Nephron (organoid): ENCODE results near the gene SCAF8.
"Not testable (repeated sequence)": the region's sequence is repeated elsewhere in the genome, so short reads cannot be mapped to it uniquely, and the experiment has no call there.

Experiments
- H3K27ac Mint-ChIP-seq, 3 experiments: 2 replicates each; pipeline ENCODE4 v1.8.0; 2020; ENCODE audit warnings: mixed read lengths in 3 of 3, mild to moderate bottlenecking in 2 of 3, moderate library complexity in 1 of 3
- H3K27me3 Mint-ChIP-seq: 2 replicates; pipeline ENCODE4 v1.8.0; 2021; ENCODE audit warnings: low read depth, mild to moderate bottlenecking, moderate library complexity, mixed read lengths
- H3K36me3 Mint-ChIP-seq: 2 replicates; pipeline ENCODE4 v1.8.0; 2020; ENCODE audit warnings: low read depth, mixed read lengths
- H3K4me1 Mint-ChIP-seq: 2 replicates; pipeline ENCODE4 v1.8.0; 2020; ENCODE audit warnings: mixed read lengths
- H3K4me3 Mint-ChIP-seq, 3 experiments: 2 replicates each; pipeline ENCODE4 v1.8.0; 2020; ENCODE audit warnings: mild to moderate bottlenecking in 3 of 3, mixed read lengths in 3 of 3, moderate library complexity in 2 of 3
- H3K9me3 Mint-ChIP-seq: 2 replicates; pipeline ENCODE4 v1.8.0; 2020; ENCODE audit warnings: mixed read lengths
- TF ChIP-seq, protein P1 (sequence below), 3 experiments: fragments of 200-600 bp; sonication (generic); IDR thresholded peaks; one replicate each; pipeline ENCODE4 v1.5.0; 2021; ENCODE audit warnings: antibody characterized with exemption in 3 of 3; ENCODE audit not compliant: unreplicated experiment in 3 of 3

The SCAF8 gene

GRCh38 chr6:154806804-154807203, 73.6 kb downstream of the SCAF8 start:
- TF ChIP-seq, protein P1, sequence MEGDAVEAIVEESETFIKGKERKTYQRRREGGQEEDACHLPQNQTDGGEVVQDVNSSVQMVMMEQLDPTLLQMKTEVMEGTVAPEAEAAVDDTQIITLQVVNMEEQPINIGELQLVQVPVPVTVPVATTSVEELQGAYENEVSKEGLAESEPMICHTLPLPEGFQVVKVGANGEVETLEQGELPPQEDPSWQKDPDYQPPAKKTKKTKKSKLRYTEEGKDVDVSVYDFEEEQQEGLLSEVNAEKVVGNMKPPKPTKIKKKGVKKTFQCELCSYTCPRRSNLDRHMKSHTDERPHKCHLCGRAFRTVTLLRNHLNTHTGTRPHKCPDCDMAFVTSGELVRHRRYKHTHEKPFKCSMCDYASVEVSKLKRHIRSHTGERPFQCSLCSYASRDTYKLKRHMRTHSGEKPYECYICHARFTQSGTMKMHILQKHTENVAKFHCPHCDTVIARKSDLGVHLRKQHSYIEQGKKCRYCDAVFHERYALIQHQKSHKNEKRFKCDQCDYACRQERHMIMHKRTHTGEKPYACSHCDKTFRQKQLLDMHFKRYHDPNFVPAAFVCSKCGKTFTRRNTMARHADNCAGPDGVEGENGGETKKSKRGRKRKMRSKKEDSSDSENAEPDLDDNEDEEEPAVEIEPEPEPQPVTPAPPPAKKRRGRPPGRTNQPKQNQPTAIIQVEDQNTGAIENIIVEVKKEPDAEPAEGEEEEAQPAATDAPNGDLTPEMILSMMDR (IDR thresholded peaks at IDR 0.05; ENCODE audit: unreplicated experiment in 3 of 3): no peak
- Mint-ChIP-seq H3K4me3 (no peak overlapping the region), H3K36me3 (peaks cover 71% of the 10 kb centered on the region), H3K4me1 (no peaks in the 10 kb centered on the region), H3K27me3 (no peaks in the 10 kb centered on the region), H3K9me3 (no peaks in the 10 kb centered on the region), H3K27ac (peak overlapping the region in 2 of 3 experiments; percentile 9 to 56)

DNA sequence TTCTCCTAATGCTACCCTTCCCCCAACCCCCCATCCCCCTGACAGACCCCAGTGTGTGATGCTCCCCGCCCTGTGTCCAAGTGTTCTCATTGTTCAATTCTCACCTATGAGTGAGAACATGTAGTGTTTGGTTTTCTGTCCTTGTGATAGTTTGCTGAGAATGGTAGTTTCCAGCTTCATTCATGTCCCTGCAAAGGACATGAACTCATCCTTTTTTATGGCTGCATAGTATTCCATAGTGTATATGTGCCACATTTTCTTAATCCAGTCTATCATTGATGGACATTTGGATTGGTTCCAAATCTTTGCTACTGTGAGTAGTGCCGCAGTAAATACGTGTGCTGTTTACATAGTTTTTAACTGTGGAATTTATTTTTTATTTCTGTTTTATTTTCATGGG, 78.4 kb downstream of the SCAF8 start:
- not testable (repeated sequence) for H3K27me3 Mint-ChIP-seq, H3K9me3 Mint-ChIP-seq, H3K27ac Mint-ChIP-seq, H3K4me1 Mint-ChIP-seq, H3K4me3 Mint-ChIP-seq
- H3K36me3 Mint-ChIP-seq: peaks cover 83% of the 10 kb centered on the region

DNA sequence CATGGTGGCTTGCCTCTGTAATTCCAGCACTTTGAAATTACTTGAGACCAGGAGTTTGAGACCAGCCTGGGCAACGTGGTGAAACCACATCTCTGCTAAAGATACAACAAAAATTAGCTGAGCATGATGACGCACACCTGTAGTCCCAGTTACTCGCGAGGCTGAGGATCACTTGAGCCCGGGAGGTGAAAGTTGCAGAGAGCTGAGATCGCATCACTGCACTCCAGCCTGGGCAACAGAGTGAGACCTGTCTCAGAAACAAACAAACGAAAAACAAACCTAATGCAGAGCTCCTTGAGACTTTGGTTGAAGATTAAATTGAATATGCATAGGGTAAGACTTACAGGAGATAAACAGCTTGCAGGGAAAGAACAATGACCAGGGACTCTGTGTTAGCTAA, 80.8 kb downstream of the SCAF8 start:
- no peaks in the 10 kb centered on the region for H3K9me3 Mint-ChIP-seq
- H3K4me3 Mint-ChIP-seq: no peak overlapping the region
- H3K36me3 Mint-ChIP-seq: peaks cover 84% of the 10 kb centered on the region
- TF ChIP-seq, protein P1 (IDR thresholded peaks at IDR 0.05; ENCODE audit: unreplicated experiment in 3 of 3): no peak
- no peaks in the 10 kb centered on the region for H3K4me1 Mint-ChIP-seq
- peak overlapping the region in 1 of 3 experiments; percentile 30 for H3K27ac Mint-ChIP-seq
- H3K27me3 Mint-ChIP-seq: no peaks in the 10 kb centered on the region

DNA sequence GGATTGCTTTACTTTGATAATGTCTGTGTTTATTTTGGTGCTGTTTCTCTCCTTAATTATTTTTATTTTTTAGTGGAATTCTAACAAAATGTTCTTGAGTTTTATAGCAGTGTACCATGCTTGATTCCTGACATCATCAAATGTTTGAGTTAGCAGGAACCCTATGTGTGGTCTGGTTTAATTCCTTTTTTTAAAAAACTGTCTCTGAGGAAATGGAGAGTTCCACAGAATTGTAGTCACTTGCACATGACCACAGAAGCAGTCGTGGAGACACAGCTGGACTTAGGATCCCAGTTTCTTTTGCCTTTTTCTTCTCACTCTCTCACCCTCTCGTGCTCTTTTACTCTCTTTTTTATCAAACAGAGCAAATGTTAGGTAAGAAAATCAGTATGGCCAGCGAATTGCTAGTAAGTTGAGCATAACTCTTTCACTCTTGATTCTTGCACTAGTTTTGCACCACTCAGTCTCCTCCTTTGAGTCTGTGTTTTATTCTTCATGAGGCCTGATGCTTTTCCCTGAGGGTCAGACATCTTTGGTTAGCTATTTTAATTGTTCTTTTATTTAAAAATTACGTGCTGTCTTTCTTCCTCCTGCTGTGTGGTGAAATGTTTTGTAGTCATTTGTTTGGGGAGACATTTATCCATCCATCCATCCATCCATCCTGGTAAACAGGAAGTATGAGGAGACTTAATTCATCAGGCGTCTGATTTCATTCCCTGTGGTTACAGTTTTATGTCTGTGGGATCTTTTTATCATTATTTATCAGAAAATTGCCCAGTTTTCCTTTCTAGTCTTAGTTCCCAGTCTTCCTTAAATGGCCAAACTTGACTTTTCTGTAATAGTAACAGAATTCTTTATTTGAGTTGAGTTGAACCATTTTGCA, 83.0 kb downstream of the SCAF8 start:
- Mint-ChIP-seq H3K4me1 (no peaks in the 10 kb centered on the region), H3K9me3 (no peaks in the 10 kb centered on the region), H3K27ac (no peak overlapping the region)

DNA sequence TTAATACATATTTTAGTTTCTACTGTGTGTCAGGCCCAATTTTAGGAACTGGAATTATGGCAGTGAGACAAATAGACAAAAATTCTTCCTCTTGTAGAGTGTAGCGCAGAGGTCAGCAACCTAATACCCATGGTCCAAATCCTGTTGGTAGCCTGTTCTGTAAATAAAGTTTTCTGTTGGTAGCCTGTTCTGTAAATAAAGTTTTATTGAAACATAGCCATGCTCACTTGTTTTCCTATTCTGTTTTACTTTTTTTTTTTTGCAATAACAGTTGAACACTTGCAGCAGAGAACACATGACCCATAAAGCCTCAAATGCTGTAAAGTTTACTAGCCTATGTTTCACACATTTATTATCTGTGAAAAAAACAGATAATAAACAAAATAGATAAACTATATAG, 87.9 kb downstream of the SCAF8 start:
- no peaks in the 10 kb centered on the region for H3K9me3 Mint-ChIP-seq
- no peak overlapping the region for H3K4me3 Mint-ChIP-seq
- H3K27me3 Mint-ChIP-seq: no peaks in the 10 kb centered on the region
- TF ChIP-seq, protein P1 (IDR thresholded peaks at IDR 0.05; ENCODE audit: unreplicated experiment in 3 of 3): no peak
- peaks cover 67% of the 10 kb centered on the region for H3K36me3 Mint-ChIP-seq
- H3K4me1 Mint-ChIP-seq: peaks cover 8% of the 10 kb centered on the region
- H3K27ac Mint-ChIP-seq: no peak overlapping the region

More for the DNA sequence above, 83.0 kb downstream of the SCAF8 start:
- Mint-ChIP-seq H3K36me3 (peaks cover 78% of the 10 kb centered on the region), H3K27me3 (no peaks in the 10 kb centered on the region), H3K4me3 (no peak overlapping the region)
- TF ChIP-seq, protein P1 (IDR thresholded peaks at IDR 0.05; ENCODE audit: unreplicated experiment in 3 of 3): no peak

- Mint-ChIP-seq H3K27ac (no peak overlapping the region), H3K36me3 (peaks cover 62% of the 10 kb centered on the region), H3K4me3 (no peak overlapping the region), H3K27me3 (no peaks in the 10 kb centered on the region), H3K4me1 (peaks cover 8% of the 10 kb centered on the region), H3K9me3 (no peaks in the 10 kb centered on the region)
- TF ChIP-seq, protein P1 (IDR thresholded peaks at IDR 0.05; ENCODE audit: unreplicated experiment in 3 of 3): no peak
Observed at GRCh38 chr6:154821638-154822037, 88.4 kb downstream of the SCAF8 start.
